Ishikawa (cell line): ENCODE measurements around the gene FRMPD3.

Source experiments
- CEBPB ChIP-seq: IDR thresholded peaks from 2 replicates; pipeline ENCODE4 v1.6.1; 2012
- EP300 ChIP-seq: IDR thresholded peaks from 2 replicates; pipeline ENCODE4 v1.6.1; 2012; ENCODE audit warnings: borderline replicate concordance
- NFIC ChIP-seq: IDR thresholded peaks from 2 replicates; pipeline ENCODE4 v1.6.1; 2012
- RAD21 ChIP-seq: IDR thresholded peaks from 2 replicates; pipeline ENCODE4 v1.6.1; 2012; ENCODE audit warnings: low read depth
- TAF1 ChIP-seq: IDR thresholded peaks from 2 replicates; pipeline ENCODE4 v1.6.1; 2012; ENCODE audit warnings: low read depth, mild to moderate bottlenecking
- TF ChIP-seq, protein P1 (sequence below): IDR thresholded peaks from 2 replicates; pipeline ENCODE4 v1.6.1; 2012; ENCODE audit warnings: low read depth, mild to moderate bottlenecking
- TF ChIP-seq, protein P2 (sequence below): IDR thresholded peaks from 2 replicates; pipeline ENCODE4 v1.6.1; 2012
- TF ChIP-seq, protein P3 (sequence below): IDR thresholded peaks from 2 replicates; pipeline ENCODE4 v1.6.1; 2012

DNA sequence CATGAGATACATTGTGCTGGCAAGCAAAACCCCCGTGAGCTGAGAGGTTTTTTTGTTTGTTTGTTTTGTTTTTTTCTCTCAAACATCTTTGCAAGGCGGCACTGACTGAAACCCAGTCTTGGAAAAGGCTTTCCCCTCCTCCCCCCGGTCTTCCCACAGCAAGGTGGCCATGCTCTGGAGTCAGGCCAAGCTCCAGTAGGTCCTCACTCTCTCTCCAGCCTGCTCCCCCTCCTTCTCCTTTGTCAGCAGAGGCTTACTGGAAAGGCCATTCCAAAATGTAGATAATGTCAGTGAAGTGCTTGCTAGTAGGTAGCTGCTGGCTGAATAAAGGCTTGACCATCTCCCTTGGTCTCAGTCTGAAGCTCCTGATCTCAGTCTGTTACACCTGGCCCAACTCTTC, 32.6 kb downstream of the FRMPD3 start:
- TF ChIP-seq, protein P1, sequence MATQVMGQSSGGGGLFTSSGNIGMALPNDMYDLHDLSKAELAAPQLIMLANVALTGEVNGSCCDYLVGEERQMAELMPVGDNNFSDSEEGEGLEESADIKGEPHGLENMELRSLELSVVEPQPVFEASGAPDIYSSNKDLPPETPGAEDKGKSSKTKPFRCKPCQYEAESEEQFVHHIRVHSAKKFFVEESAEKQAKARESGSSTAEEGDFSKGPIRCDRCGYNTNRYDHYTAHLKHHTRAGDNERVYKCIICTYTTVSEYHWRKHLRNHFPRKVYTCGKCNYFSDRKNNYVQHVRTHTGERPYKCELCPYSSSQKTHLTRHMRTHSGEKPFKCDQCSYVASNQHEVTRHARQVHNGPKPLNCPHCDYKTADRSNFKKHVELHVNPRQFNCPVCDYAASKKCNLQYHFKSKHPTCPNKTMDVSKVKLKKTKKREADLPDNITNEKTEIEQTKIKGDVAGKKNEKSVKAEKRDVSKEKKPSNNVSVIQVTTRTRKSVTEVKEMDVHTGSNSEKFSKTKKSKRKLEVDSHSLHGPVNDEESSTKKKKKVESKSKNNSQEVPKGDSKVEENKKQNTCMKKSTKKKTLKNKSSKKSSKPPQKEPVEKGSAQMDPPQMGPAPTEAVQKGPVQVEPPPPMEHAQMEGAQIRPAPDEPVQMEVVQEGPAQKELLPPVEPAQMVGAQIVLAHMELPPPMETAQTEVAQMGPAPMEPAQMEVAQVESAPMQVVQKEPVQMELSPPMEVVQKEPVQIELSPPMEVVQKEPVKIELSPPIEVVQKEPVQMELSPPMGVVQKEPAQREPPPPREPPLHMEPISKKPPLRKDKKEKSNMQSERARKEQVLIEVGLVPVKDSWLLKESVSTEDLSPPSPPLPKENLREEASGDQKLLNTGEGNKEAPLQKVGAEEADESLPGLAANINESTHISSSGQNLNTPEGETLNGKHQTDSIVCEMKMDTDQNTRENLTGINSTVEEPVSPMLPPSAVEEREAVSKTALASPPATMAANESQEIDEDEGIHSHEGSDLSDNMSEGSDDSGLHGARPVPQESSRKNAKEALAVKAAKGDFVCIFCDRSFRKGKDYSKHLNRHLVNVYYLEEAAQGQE, result no peak
- TF ChIP-seq TAF1, result no peak
- TF ChIP-seq, protein P2, sequence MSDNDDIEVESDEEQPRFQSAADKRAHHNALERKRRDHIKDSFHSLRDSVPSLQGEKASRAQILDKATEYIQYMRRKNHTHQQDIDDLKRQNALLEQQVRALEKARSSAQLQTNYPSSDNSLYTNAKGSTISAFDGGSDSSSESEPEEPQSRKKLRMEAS, result no peak
- no peak for TF ChIP-seq EP300
- TF ChIP-seq, protein P3, sequence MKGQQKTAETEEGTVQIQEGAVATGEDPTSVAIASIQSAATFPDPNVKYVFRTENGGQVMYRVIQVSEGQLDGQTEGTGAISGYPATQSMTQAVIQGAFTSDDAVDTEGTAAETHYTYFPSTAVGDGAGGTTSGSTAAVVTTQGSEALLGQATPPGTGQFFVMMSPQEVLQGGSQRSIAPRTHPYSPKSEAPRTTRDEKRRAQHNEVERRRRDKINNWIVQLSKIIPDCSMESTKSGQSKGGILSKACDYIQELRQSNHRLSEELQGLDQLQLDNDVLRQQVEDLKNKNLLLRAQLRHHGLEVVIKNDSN, result no peak
- TF ChIP-seq RAD21, result no peak
- TF ChIP-seq NFIC, result no peak
- TF ChIP-seq CEBPB, result no peak
